Activated CD4-positive, alpha-beta memory T cell treated with anti-CD3 and anti-CD28 coated beads for 36 hours (primary cell): ENCODE measurements around the gene GLCCI1. TPM values are rescaled to one million over a fixed set of nuclear protein-coding genes. Genes with fewer than 3 reads are reported as not detected.

Source experiments
- CTCF ChIA-PET: fragments of 350-600 bp; sonication (Branson Sonifier 250); formaldehyde crosslinking; loops from one replicate; lab custom pipeline; 2021; ENCODE audit warnings: antibody characterized with exemption, inconsistent platforms; lab: Charles Lee
- POLR2A ChIA-PET: fragments of 350-600 bp; sonication (Branson Sonifier 250); formaldehyde crosslinking; loops from one replicate; lab custom pipeline; 2021; ENCODE audit warnings: antibody characterized with exemption; lab: Charles Lee
- DNase-seq: peaks from one replicate; pipeline ENCODE4 v3.0.0-alpha.2; 2020
- H3K27ac Mint-ChIP-seq: one replicate; pipeline ENCODE4 v1.8.0; 2021; ENCODE audit warnings: mixed read lengths
- H3K27me3 Mint-ChIP-seq: one replicate; pipeline ENCODE4 v1.8.0; 2021; ENCODE audit warnings: mixed read lengths
- H3K36me3 Mint-ChIP-seq: one replicate; pipeline ENCODE4 v1.8.0; 2021; ENCODE audit warnings: mixed read lengths
- H3K4me1 Mint-ChIP-seq: one replicate; pipeline ENCODE4 v1.8.0; 2021; ENCODE audit warnings: low read depth, mixed read lengths
- H3K4me3 Mint-ChIP-seq: one replicate; pipeline ENCODE4 v1.8.0; 2021; ENCODE audit warnings: mild to moderate bottlenecking, mixed read lengths
- H3K9me3 Mint-ChIP-seq: one replicate; pipeline ENCODE4 v1.8.0; 2021; ENCODE audit warnings: mixed read lengths
- intact Hi-C: fragments of 100-400 bp; cut with micrococcal nuclease; formaldehyde crosslinking; loops from one replicate; pipeline ENCODE4 v1.15.1; 2023
- total RNA-seq, 2 experiments: library from RNA; stranded (reverse); gene quantifications; one replicate each; pipeline ENCODE4 v1.2.3, GENCODE V29; 2021

The GLCCI1 gene
- total RNA-seq, 2 experiments from 2014 or later: 8.6 to 11.5 TPM

DNA sequence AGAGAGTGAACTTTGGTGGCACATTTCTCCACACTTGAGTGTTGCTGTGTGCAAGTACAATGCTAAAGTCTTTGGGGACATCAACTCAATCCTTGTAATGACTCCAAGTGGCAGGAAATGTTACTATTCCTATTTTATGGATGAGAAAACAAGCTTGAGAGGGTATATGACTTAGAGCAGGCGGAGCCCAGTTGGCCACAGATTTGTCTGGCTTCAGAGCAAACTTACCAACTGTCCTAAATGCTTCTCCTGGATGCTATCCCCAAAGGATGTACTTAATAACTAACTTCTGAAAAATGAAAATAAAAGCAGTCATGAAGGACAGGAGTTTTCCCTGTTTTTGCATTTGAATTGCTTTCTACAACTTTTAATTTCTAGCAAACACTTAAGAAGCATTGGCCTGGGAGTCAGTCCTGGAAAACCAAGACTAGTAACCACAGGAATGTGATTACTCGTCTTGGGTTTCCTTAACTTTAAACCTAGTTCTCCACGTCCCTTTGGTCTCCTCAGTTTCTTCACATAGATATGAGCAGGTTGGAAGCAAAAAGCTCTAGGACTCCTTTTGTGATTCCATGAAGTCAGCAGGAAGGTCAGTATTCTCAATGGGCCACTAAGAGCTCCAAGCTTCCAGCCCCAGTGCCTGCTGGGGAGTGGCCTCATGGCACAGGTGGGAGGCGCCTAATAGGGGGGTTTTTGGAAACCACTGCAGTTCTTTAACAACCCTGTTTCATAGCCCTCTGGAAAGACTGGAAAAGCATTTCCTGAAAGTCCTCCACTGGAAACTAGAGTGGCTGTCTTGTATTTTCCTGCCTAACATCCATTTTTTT, 140.8 kb downstream of the GLCCI1 start:
- ChIA-PET CTCF (interaction anchor here (1.6 kb wide), 1 partner anchor 16 kb away, joined by 5 read pairs; no protein-coding TSS in a partner anchor), POLR2A (no interaction called here)
- H3K9me3 Mint-ChIP-seq: no peaks in the 10 kb centered on the region
- H3K27me3 Mint-ChIP-seq: no peaks in the 10 kb centered on the region
- no peak for DNase-seq
- intact Hi-C loops: no loop called here
- H3K4me3 Mint-ChIP-seq: no peak overlapping the region
- H3K4me1 Mint-ChIP-seq: peaks cover 30% of the 10 kb centered on the region
- H3K27ac Mint-ChIP-seq: no peak overlapping the region
- H3K36me3 Mint-ChIP-seq: no peaks in the 10 kb centered on the region

DNA sequence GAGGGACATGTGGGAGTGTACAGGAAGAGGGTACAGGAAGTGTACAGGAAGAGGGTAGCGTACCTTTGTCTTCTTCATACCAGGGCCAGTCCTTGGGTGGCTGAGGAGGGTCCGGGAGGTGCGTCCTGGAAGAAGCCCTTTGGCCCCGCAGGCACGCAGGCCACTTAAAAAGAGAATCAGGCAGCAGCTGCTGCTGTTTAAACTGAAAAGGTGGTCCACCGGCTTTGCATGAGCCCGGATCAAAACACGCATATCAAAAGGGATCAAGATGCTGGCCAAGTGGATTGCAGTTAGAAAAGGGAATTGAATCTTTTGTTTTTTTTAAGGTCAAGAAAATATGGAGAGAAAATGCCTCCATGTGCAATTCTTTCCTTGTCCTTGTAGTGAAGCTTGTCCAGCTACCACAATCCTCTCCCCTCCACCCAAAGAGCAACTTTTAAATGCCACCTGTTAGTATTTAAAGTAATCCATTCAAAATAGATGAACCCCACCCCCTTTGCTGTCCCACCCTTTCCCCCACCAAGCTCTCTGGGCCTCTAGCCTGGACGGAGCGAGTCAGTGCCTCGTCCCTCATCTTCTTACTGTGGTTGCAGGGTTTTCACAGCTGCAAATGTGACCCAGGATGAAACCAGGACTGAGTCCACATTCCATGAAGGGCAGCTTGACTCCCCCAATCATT, 142.8 kb downstream of the GLCCI1 start:
- Mint-ChIP-seq H3K4me1 (peaks cover 32% of the 10 kb centered on the region), H3K4me3 (no peak overlapping the region), H3K27ac (no peak overlapping the region), H3K9me3 (no peaks in the 10 kb centered on the region), H3K27me3 (no peaks in the 10 kb centered on the region), H3K36me3 (no peaks in the 10 kb centered on the region)
- CTCF ChIA-PET: interaction anchor here (1.0 kb wide), 1 partner anchor 158 kb away, joined by 4 read pairs; no protein-coding TSS in a partner anchor
- DNase-seq: no peak
- POLR2A ChIA-PET: no interaction called here
- intact Hi-C loops: no loop called here

DNA sequence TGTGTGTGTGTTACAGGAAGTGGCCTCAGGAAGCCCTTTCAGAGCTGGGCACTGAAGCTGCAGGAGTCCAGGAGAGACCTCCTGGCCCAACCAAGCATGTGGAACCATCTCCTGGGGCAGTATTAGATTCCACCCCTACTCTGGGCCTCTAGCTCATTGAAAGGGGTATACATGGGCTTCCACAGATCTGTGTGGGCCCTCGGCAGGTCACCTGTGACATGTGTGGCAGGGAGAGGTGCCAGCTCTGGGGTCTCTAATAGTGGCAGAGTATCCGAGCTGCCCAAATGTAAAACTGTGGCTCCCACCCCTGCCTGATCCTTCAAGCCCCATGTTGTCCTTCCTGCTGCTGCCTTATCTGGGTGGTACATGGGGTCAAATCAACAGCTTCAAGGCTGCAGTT, 144.1 kb downstream of the GLCCI1 start:
- ChIA-PET POLR2A (no interaction called here), CTCF (no interaction called here)
- Mint-ChIP-seq H3K27ac (no peak overlapping the region), H3K4me3 (no peak overlapping the region), H3K36me3 (no peaks in the 10 kb centered on the region), H3K9me3 (no peaks in the 10 kb centered on the region), H3K4me1 (peaks cover 39% of the 10 kb centered on the region), H3K27me3 (no peaks in the 10 kb centered on the region)
- intact Hi-C loops: no loop called here
- DNase-seq: no peak

DNA sequence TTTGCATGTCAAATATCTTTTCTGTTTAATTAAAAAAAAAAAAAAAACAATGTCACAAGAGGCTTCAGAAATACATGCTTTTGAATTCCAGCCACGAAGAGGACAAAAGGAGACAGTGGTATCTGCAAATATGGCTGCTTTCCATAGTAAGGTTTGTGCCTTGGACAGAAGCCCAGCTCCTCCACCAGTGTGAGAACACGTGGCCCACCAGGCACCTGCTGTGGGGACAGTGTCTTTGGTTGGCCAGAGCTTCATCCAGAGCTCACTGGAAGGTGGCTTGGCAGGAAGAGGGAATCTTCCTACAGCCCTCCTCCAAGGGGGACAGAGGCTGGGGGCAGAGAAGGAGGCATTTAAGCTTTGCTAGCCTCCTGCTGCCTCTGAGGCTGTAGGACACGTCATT, 144.6 kb downstream of the GLCCI1 start:
- H3K9me3 Mint-ChIP-seq: no peaks in the 10 kb centered on the region
- no peak overlapping the region for H3K27ac Mint-ChIP-seq
- H3K4me1 Mint-ChIP-seq: peaks cover 38% of the 10 kb centered on the region
- POLR2A ChIA-PET: no interaction called here
- H3K36me3 Mint-ChIP-seq: no peaks in the 10 kb centered on the region
- H3K4me3 Mint-ChIP-seq: no peak overlapping the region
- no peaks in the 10 kb centered on the region for H3K27me3 Mint-ChIP-seq
- intact Hi-C loops: no loop called here
- DNase-seq: no peak
- CTCF ChIA-PET: interaction anchor here (0.7 kb wide), 1 partner anchor 637 kb away, joined by 3 read pairs; no protein-coding TSS in a partner anchor

- Mint-ChIP-seq H3K4me3 (no peak overlapping the region), H3K27ac (peak overlapping the region; percentile 4), H3K4me1 (peaks cover 42% of the 10 kb centered on the region), H3K27me3 (no peaks in the 10 kb centered on the region), H3K9me3 (no peaks in the 10 kb centered on the region), H3K36me3 (no peaks in the 10 kb centered on the region)
- peak; percentile 39 for DNase-seq
- intact Hi-C loops: no loop called here
- CTCF ChIA-PET: no interaction called here
- POLR2A ChIA-PET: no interaction called here
These were observed 145.6 kb downstream of the GLCCI1 start for GRCh38 chr7:8114175-8114574.

DNA sequence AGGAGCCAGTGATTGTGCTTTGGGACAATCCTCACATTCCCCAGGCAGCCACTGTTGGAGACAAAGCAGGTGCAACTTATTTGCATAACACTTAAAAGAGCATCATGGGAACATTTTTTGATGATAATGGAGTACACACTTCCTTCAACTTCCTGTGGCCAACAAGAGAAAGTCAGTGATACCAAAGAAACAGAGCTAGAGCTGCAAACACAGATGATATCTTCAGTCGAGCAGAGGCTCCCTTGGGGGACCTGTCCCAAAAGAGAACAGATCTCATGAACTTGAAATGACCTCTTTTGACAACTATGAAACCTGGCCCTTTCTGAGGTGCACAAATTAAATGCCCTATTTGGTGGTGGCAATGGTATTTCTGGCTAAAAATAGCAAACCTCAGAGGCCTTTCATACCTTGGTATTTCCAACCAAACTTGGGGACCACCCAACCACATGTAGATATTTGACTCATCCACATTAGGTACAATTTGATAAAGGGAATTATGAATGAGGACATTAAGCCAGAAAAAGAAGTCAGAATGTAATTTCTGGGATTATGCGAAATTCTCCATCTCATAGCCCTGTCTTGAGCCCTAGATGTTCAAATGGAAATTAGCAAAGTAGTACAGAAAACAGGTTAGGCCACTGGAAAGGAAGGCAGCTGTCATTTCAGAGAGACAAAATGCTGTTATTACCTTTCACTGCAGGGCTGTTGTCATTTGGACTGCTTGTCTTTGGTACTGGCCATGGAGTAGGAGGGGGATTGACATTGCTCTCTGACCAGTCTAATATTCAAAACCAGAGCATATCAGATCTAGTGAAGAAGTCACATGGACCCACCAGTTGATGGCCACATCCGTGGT, 147.2 kb downstream of the GLCCI1 start:
- no peaks in the 10 kb centered on the region for H3K9me3 Mint-ChIP-seq
- no peak for DNase-seq
- POLR2A ChIA-PET: interaction anchor here (1.6 kb wide), 1 partner anchor 10 kb away, joined by 3 read pairs; no protein-coding TSS in a partner anchor
- H3K4me1 Mint-ChIP-seq: peaks cover 47% of the 10 kb centered on the region
- no peak overlapping the region for H3K4me3 Mint-ChIP-seq
- intact Hi-C loops: no loop called here
- CTCF ChIA-PET: interaction anchor here (1.0 kb wide), 1 partner anchor 180 kb away, joined by 3 read pairs; no protein-coding TSS in a partner anchor
- peak overlapping the region; percentile 1 for H3K27ac Mint-ChIP-seq
- no peaks in the 10 kb centered on the region for H3K27me3 Mint-ChIP-seq
- H3K36me3 Mint-ChIP-seq: no peaks in the 10 kb centered on the region

DNA sequence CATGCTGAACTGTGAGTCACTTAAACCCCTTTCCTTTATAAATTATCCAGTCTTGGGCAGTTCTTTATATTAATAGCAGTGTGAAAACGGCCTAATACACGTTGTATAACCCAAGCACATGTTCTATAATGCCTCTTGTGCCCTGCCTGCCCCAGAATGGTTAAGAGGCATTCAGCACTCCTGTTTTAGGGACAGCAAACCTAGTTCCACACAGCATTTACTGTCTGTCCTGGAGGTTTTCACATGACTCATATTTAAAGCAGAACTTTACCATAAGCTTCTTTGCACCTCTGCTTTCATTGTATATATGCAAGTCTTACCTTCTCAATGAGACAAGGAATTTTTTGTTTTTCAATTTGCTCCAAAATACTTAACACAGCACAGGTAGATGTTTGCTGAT, 148.6 kb downstream of the GLCCI1 start:
- DNase-seq: no peak
- Mint-ChIP-seq H3K36me3 (no peaks in the 10 kb centered on the region), H3K4me1 (peaks cover 59% of the 10 kb centered on the region), H3K9me3 (no peaks in the 10 kb centered on the region), H3K4me3 (no peak overlapping the region), H3K27ac (no peak overlapping the region), H3K27me3 (no peaks in the 10 kb centered on the region)
- intact Hi-C loops: loop anchor here (1.0 kb wide), 1 partner anchor 8 kb away; no protein-coding TSS in a partner anchor
- ChIA-PET CTCF (no interaction called here), POLR2A (no interaction called here)

- Mint-ChIP-seq H3K27ac (no peak overlapping the region), H3K27me3 (no peaks in the 10 kb centered on the region), H3K4me1 (peaks cover 61% of the 10 kb centered on the region), H3K9me3 (no peaks in the 10 kb centered on the region), H3K36me3 (no peaks in the 10 kb centered on the region), H3K4me3 (no peak overlapping the region)
- CTCF ChIA-PET: interaction anchor here (0.9 kb wide), 1 partner anchor 68 kb away, joined by 4 read pairs; no protein-coding TSS in a partner anchor
- DNase-seq: no peak
- POLR2A ChIA-PET: no interaction called here
- intact Hi-C loops: no loop called here
These were observed 150.7 kb downstream of the GLCCI1 start for GRCh38 chr7:8119262-8119661.

DNA sequence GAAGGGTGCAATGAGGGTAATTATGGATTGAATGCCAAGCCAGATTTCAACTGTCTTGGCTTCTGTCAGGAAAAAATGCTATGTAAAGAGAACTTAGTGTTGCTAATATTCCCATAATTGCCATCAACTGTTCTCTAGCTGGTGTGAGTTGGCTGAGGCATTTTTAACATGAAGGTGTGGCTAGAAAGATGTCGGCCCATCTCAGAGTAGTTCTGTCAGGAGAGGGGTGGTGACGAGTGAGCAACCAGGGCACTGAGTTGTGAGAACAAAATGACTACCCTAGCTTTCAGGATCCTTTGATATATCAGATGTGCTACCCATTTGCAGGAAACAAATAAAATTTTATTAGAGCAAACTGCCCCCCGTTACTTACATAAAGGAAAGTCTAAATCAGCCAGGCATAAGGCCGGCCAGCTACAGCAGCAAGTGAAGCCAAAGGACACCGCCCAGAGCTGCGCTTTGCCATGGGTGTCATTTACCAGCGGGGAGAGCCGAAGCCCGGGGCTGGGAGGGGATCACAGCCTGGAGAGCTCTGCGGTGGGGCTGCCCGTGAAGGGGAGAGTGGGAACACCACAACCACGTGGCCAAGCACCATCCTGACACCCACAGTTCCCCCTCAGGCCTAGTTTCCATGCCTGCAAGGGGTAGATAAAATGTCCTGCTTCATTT, 151.9 kb downstream of the GLCCI1 start:
- no peak overlapping the region for H3K4me3 Mint-ChIP-seq
- no peaks in the 10 kb centered on the region for H3K27me3 Mint-ChIP-seq
- ChIA-PET CTCF (no interaction called here), POLR2A (interaction anchor here (1.2 kb wide), 1 partner anchor 13 kb away, joined by 3 read pairs; no protein-coding TSS in a partner anchor)
- no peak overlapping the region for H3K27ac Mint-ChIP-seq
- intact Hi-C loops: no loop called here
- H3K9me3 Mint-ChIP-seq: no peaks in the 10 kb centered on the region
- peaks cover 61% of the 10 kb centered on the region for H3K4me1 Mint-ChIP-seq
- no peak for DNase-seq
- peaks cover 4% of the 10 kb centered on the region for H3K36me3 Mint-ChIP-seq

DNA sequence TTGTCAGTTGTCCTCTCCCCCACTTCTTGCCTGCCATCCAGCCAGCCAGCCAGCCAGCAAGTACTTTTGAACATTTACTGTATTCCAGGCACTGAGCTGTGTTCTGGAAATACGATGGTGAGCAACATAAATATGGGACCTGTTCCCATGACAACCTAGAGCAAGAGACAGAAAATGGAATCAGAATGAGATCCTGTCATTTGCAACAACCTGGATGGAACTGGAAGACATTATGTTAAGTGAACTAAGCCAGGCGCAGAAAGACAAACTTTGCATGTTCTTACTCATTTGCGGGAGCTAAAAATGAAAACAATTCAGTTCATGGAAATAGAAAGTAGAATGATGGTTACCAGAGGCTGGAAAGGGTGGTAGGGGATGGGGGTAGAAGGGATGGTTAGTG, 152.6 kb downstream of the GLCCI1 start:
- intact Hi-C loops: no loop called here
- Mint-ChIP-seq H3K27me3 (no peaks in the 10 kb centered on the region), H3K4me3 (no peak overlapping the region), H3K36me3 (peaks cover 4% of the 10 kb centered on the region), H3K4me1 (peaks cover 61% of the 10 kb centered on the region), H3K27ac (no peak overlapping the region), H3K9me3 (no peaks in the 10 kb centered on the region)
- CTCF ChIA-PET: no interaction called here
- DNase-seq: no peak
- POLR2A ChIA-PET: interaction anchor here (1.2 kb wide), 1 partner anchor 13 kb away, joined by 3 read pairs; no protein-coding TSS in a partner anchor
